T-helper 2 cell (primary cell): ENCODE results near the gene SLC25A53.
"Not testable (repeated sequence)": the region's sequence is repeated elsewhere in the genome, so short reads cannot be mapped to it uniquely, and the experiment has no call there.

Experiments used
- DNase-seq, 5 experiments: peaks; one replicate each; pipeline versions ENCODE4 v3.0.0 to v3.0.0-alpha.2; 2012 to 2022

Gene SLC25A53

DNA sequence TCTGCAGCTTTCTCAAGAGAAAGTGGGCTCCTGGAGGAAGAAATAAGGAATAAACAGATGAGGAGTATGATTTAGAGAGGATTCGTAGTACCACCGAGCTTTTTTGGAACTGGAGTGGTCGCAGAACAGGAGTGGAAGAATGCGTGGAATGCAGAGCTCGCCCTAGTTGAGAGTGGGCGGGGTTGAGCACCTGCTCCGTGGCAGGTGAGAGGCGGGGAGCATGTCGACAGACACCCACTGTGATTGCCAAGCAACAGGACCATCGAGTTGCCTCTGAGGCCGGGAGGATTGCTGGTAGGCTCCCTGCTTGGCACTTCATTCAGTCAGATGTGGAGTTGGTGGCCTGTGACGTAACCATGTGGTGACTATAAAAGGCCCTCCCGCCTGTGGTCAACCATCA is 101.9 kb downstream of the SLC25A53 start:
- not testable (repeated sequence) for DNase-seq
